ENCODE results near the gene FAM20B. TPM values are rescaled to one million over a fixed set of nuclear protein-coding genes. Genes with fewer than 3 reads are reported as not detected.

FAM20B gene
- total RNA-seq, 1 donor from 2014 or later, result 69.9 TPM

DNA sequence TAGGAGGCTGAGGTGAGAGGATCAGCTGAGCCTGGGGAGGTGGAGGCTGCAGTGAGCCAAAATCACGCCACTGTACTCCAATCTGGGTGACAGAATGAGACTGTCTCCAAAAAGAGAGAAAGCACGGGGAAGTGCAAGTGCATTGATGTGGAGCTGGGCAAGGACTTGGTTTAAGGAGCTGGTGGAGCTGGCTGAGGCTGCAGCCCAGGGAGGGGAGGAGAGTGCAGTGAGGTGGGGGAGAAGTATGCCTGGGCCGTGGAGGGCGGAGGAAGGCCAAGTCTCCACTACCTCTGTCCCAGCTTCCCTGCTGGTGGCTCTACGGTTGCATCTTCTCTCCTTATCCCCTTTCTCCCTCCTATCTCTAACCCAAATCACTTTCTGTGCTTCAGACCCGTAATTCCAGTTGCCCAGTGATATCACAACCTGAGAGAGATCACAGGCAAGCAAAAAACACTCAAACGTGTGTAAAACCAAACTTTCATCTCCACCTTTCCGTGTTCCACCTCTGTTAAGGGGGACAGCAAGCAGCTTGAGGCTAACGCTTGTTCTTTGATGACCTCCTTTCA lies 67.3 kb downstream of the FAM20B start:
- no peak for DNase-seq (ENCODE audit: low spot score)

DNA sequence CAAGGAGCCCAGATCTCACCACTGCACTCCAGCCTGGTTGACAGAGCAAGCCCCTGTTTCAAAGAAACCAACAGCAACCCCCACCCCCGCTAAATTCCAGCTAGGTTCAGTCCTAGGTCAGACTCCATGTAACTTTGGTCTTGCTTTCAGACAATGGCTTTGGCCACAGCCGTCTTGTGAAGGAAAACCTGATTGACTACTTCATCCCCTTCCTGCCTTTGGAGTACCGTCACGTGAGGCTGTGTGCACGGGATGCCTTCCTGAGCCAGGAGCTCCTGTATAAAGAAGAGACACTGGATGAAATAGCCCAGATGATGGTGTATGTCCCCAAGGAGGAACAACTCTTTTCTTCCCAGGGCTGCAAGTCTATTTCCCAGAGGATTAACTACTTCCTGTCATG lies 69.1 kb downstream of the FAM20B start:
- peak; percentile 51 for DNase-seq (ENCODE audit: low spot score)

DNA sequence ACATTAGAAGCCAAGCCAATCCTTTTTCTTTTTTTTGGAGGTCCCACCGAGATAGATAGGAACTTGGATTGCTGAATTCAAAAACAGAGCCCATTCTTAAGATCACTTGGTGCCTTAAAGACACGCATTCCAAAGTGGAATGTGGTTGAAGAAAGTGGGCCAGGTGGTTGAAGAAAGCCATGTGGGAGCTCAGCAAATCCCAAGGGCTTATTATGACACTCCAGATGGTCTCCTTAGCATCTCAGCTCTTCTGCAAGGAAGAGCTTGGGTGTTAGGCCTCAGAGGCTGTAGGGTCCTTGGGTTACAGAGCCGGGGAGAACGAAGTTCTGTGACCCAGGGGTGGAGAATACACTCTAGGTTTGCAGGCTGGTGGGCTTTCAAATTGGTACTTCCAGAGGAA lies 69.7 kb downstream of the FAM20B start:
- DNase-seq (ENCODE audit: low spot score), result no peak

DNA sequence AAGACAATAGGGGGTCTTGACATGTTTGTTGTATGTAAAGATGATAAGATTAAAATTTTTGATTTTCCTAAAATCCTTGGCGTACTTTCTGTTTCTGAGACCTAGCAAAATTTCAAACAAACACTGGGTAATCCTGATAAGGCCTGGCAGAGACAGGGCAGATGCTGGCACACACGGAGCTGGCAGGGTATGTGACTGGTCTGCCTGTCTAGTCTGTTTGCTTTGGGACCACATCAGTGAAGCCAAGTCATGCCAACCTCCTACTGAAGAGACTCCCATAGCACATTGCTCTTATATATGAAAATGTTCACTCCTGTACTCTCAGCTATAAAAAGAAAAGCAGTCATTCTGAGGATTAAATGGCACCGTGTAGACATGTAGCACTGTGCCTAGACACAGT lies 70.2 kb downstream of the FAM20B start:
- no peak for DNase-seq (ENCODE audit: low spot score)

DNA sequence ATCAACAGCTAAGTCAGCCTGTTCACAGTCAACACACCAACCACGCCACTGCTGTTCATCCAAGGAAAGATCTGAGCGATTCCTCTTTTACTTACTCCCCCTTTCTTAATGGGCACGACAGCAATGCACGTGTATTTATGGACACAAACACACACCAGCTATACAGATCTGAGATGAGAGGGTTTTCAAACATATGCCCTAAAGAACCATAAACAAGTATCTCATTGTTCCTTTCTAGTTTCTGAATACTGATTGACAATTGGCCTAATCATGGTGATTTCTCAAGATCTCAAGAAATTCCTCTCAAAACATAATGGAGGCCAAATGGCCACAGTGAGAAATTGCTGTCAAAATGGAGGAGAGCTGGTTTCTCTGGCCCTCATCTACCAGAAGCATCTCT lies 74.2 kb downstream of the FAM20B start:
- DNase-seq (ENCODE audit: low spot score), result no peak

DNA sequence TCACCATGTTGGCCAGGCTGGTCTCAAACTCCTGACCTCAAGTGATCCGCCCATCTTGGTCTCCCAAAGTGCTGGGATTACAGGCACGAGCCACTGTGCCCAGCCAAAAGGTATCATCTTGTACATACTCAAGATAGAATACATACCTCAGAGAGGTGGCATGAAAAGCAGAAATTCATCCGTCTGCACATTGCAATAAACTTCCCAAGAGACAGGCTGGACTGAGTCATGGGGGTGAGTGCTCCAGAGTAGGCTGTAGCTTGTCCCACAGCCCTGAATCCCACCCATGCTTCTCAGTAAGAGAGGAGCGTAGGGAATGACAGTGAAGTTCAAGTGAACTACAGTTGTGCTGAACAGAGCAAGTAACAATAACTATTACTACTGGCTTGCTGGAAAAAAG lies 75.9 kb downstream of the FAM20B start:
- DNase-seq (ENCODE audit: low spot score), result no peak

DNA sequence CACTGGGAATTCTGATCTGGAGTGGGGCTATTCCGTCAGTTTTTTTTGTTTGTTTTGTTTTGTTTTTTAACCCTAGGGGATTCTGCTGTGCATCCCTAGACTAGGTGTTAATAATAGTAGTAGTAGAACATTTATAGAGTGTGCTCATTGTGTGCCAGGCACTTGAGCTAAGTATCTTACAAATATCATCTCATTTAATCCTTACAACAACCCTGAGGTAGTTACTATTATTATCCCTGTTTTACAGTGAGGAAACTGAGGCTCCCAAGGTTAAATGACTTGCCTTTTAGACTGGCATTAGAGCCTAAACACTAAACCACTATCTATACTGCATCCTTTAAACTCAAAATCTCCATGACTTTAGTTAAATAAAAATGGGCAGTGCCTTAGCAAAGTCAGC lies 78.3 kb downstream of the FAM20B start:
- no peak for DNase-seq (ENCODE audit: low spot score)

DNA sequence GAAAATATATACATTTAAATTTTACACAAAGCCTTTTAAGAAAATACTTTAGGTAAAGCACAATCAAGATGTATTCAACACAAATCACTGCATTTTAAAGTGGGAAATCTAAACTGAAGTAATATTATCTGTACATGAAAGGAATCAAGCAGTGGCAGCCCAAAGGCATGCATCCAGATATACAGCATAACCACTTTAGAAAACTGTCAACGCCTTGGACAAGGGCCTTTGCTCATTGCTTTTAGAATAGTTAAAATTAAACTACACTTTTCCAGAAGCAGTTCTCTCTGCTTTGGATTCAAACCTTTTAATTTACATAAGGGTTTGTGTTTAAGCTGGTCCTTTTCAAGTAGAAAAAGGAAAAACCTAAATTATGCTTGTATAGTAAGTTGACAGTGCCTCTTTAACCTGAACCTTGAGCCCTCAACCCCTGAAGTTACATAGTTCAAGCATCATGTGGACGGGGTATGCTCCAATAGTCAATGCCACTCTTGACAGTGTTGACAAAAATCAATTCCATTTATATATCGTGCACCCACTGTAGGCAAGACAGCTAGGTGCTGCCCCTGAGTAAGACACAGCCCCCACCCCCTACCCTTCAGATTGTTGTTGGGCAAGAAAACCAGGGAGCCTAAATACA lies 79.0 kb downstream of the FAM20B start:
- DNase-seq (ENCODE audit: low spot score), result no peak

DNA sequence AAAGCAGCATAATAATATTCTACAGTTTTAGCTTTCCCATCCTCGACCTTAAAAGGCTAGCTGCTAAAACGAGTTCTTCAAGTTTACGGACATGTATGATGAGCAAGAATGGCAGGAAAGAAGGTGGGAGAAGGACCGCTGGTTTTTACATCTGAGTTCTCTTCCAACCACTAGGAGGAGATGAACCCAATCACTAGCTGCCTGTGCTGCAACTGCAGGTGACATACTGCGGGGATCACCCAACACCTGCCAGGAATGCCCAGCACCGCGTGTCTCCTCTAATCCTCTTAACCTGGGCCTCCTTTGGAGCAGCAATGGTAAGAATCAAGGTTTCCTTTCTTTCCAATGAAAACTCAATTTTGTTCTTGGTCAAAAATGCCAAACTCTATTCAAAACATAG lies 79.7 kb downstream of the FAM20B start:
- DNase-seq (ENCODE audit: low spot score), result no peak

DNA sequence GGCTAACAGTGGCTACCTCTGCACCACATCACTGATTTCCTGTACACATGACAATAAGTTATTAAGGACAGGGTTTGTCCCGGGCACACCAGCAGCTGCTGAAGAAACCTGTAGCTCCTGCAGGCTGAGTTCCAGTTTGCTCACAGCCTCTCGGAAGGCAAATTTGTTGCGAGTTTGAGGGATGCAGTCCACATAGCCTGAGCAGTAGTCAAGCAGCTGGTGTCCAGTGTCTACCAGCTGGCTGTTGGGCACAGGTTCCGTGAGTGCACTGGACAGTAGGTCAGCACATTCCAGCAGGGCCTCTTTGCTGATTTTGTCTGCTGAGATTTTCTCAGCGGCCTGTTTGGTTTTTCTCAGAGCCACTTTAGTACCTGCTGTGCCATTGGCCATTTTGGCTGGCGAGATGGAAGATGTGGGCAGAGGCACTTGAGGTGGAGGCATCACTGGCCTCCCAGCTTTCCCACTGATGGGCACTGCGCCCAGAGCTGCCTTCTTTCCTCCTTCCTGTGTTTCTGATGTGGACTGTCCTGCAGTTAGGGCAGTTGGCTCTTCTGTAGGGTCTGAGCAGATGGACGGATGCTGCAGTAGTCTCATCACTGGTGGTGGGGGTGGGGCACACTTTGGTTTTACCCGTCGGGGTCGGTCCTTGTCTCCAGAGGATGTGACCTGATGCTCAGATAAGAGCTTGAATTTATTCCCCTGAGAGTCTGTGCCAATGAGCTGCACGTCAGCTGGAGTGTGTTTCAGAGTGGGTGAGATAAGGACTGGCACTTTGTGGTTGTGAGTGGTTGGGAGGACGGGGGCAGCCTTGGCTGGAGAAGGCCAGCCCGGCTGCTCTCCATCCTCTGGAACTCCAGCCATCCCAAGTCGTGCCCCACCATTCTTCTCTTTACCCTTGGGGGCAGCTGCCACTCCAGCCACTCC lies 82.3 kb downstream of the FAM20B start:
- no peak for DNase-seq (ENCODE audit: low spot score)

DNA sequence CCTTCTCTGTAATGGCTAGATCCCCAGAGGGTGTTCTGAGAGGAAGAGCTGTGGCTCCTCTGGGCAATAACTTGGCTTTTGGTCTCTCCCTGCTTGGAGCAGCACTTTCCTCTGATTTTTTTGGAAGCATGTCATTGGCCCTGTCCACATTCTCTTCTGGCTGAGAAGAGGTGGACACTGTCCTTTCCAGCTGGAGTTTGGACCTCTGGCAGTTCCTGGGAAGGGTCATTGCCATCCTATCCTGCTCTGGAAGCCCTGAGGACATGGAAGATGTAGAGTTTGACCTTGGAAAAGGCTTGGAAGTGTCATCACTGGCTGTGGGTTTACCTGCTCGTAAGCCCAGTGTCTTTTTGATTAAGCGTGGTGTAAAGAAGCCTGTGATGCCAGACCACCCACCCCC lies 83.0 kb downstream of the FAM20B start:
- no peak for DNase-seq (ENCODE audit: low spot score)

DNA sequence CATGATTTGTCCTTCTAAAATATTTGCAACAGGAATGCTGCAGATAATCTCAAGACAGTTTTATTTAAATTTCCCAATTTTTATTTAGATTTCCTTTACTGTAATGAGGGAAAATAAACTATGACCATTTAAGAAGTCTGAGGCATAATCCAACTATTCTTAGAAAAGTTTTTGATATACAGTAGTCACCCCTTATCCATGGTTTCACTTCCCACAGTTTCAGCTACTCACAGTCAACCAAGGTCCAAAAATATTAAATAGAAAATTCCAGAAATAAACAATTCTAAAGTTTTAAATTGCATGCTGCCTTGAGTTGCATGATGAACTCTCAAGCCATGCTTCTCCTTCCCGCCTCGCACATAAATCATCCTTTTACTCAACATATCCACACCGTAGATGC lies 89.5 kb downstream of the FAM20B start:
- no peak for DNase-seq (ENCODE audit: low spot score)

DNA sequence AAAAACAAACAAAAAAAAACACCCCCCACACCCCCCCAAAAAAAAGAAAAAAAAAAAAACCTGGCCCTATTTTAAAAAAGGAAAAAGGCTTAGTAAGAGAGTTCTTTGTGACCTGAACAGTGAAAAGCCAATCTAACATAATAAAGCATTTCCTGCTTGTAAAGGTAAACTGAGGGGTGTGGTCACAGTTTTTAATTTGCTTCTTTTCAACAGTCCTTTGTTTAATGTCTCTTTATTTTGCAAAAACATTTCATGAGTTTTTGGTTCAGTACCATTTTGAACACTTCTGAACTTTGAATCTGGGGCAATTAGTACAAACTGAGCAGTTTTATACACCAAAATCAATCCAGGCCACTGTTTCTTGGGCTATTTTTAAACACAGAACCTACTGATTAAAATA lies 93.8 kb downstream of the FAM20B start:
- DNase-seq (ENCODE audit: low spot score), result no peak

DNA sequence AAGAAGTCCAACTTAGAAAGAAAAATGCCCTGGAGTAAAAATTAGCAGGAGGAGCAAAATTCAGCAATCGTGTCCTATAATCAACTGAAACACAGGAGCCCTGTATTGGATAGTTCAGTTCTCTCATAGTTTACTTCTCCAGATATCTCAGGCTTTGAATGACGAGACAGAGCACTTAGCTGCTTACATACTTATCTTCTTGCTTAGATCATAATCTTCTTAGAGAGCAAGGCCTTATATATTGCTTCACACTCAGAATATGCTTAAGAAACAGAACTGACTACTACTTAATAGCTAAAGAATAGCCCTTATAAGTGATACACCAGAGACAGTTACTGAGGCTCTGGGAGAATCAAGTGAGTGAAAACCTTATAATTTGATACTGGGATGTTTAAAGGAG lies 95.0 kb downstream of the FAM20B start:
- no peak for DNase-seq (ENCODE audit: low spot score)

DNA sequence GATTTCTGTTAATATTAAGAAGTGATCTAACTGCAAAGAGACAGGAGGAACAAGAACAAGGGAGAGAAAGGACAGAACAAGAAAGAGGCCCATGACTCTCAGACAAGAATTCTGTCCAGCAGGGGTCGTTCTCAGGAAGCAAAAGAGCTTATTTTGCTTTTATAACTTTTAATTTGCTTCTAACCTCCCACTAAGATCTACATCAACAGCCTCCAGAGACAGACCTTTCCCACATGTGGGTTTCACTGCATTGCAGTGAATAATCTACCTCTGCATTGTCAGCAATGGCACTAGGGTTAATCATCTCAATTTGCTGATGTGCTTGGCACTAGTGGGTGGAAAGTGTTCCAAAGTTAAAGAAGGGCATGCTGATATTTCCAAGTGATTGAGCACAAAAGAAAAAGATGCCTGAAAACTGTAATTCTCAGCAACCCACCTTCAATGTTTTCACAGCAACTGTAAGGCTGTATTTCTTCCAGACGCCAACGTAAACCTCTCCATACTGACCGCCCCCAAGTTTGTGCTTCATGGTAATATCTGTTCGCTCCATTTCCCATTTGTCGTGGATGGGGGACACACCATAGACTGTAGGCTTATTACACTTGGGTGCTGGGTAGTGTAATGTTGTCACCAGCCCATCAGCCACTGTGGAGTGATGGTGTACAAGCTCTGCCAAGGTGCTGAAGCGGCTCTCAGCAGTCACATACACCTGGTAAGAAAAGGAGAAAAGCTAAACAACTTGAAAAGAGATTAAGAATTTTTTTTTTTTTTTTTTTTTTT lies 95.7 kb downstream of the FAM20B start:
- DNase-seq (ENCODE audit: low spot score), result peak; percentile 41

DNA sequence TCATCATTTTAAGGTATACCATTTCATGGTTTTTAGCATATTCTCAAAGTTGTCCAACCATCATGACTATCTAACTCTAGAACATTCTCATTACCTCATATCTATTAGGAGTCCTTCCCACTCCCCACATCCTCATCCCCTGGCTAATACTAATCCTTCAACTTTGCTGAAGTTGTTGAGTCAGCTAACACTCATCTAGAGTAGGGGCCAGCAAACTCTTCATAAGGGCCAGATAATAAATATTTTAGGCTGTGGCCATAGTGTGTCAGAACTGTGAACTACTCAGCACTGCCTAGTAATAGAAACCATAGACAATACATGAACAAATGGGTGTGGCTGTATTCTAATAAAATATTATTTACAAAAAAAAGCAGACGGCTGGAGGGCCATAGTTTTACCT lies 99.2 kb downstream of the FAM20B start:
- no peak for DNase-seq (ENCODE audit: low spot score)

Other genes starting within 250 kb of the FAM20B start
- gene ANGPTL1, start 154.8 kb upstream of the FAM20B start, total RNA-seq, result 24.2 TPM
- 31.1 TPM for gene TOR3A, start 56.2 kb downstream of the FAM20B start, total RNA-seq
- gene ABL2, start 203.8 kb downstream of the FAM20B start, total RNA-seq, result 13.0 TPM

Measured in mucosa of gallbladder (tissue), 1 donor.